ENCODE results near the gene EDDM3A.
"Not testable (repeated sequence)": the region's sequence is repeated elsewhere in the genome, so short reads cannot be mapped to it uniquely, and the experiment has no call there.

The EDDM3A gene

GRCh38 chr14:20745571-20746358 is at the start of gene EDDM3A:
Gene EDDM3A (plus strand): TSS chr14:20745887. CDS start chr14:20747581, 1,694 bp downstream.
- no peak for DNase-seq

- no peak for DNase-seq
Observed at GRCh38 chr14:20696764-20697163, 48.9 kb upstream of the EDDM3A start.

- peak; percentile 48 to 61 for DNase-seq
Observed at GRCh38 chr14:20697273-20698017, 48.2 kb upstream of the EDDM3A start.

GRCh38 chr14:20698018-20698329 is 47.7 kb upstream of the EDDM3A start:
- no peak for DNase-seq

- DNase-seq: no peak
Observed at GRCh38 chr14:20698934-20699333, 46.8 kb upstream of the EDDM3A start.

GRCh38 chr14:20699931-20700330 is 45.8 kb upstream of the EDDM3A start:
- DNase-seq: no peak

GRCh38 chr14:20700965-20701364 is 44.7 kb upstream of the EDDM3A start:
- not testable (repeated sequence) for DNase-seq

- DNase-seq: no peak
Observed at GRCh38 chr14:20706657-20707355, 38.9 kb upstream of the EDDM3A start.

- DNase-seq: no peak
Observed at GRCh38 chr14:20707622-20708021, 38.1 kb upstream of the EDDM3A start.

GRCh38 chr14:20711261-20711660 is 34.4 kb upstream of the EDDM3A start:
- DNase-seq: no peak

GRCh38 chr14:20711685-20712084 is 34.0 kb upstream of the EDDM3A start:
- DNase-seq: no peak

- DNase-seq: no peak
Observed at GRCh38 chr14:20712904-20713303, 32.8 kb upstream of the EDDM3A start.

GRCh38 chr14:20714593-20715250 is 31.0 kb upstream of the EDDM3A start:
- DNase-seq: no peak

GRCh38 chr14:20719777-20720176 is 25.9 kb upstream of the EDDM3A start:
- no peak for DNase-seq

- DNase-seq: no peak
Observed at GRCh38 chr14:20720741-20721140, 24.9 kb upstream of the EDDM3A start.

- no peak for DNase-seq
Observed at GRCh38 chr14:20722016-20722415, 23.7 kb upstream of the EDDM3A start.

- DNase-seq: no peak
Observed at GRCh38 chr14:20723488-20723887, 22.2 kb upstream of the EDDM3A start.

- DNase-seq: not testable (repeated sequence)
Observed at GRCh38 chr14:20726121-20726520, 19.6 kb upstream of the EDDM3A start.

GRCh38 chr14:20726531-20726930 is 19.2 kb upstream of the EDDM3A start:
- no peak for DNase-seq

- DNase-seq: no peak
Observed at GRCh38 chr14:20730891-20731290, 14.8 kb upstream of the EDDM3A start.

- no peak for DNase-seq
Observed at GRCh38 chr14:20732477-20732876, 13.2 kb upstream of the EDDM3A start.

GRCh38 chr14:20732979-20733635 is 12.6 kb upstream of the EDDM3A start:
- no peak for DNase-seq
